Measurements from ENCODE around the gene METTL25.

GRCh38 chr12:82440885-82441284, 82.6 kb downstream of the METTL25 start:
- TF ChIP-seq CTCF (IDR thresholded peaks at IDR 0.05) (no peak), POLR2AphosphoS5 (IDR thresholded peaks at IDR 0.05) (no peak)
